Measurements from ENCODE around the gene BIRC2.

BIRC2 gene

DNA sequence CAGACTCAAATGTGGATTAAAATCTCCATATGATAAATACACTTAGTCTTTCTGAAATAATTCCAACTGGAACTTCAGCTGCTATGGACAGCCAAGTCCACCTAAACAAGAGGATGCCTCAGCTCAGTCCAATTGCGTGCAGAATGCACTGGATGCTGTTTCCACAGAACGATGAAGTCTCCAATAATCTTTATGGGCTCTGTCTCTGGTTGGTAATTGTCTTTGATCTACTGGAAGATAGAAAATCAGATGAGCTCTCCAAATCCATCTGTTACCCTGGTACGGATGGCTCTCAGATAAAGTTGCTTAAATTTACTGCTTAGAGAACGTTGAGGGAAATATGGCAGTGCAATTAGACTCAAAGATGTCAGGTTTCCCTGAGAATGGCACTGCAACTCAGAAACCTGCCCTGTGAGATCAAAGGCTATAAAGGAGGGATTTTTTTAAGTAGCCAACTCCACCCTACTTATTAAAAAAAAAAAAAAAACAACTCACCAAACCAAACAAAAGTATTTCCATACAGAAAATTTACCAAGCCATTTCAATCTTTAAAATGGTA is 30.6 kb upstream of the BIRC2 start:
- no peak overlapping the region for H3K4me3 ChIP-seq

GRCh38 chr11:102317099-102317767 is 29.8 kb upstream of the BIRC2 start, which contains the start of gene BIRC3:
Gene BIRC3, plus strand, starts transcription at chr11:102317484. Its CDS starts 7,026 bp downstream, at chr11:102324510.
- Histone ChIP-seq H3K9me3 (no peaks in the 10 kb centered on the region), H3K36me3 (replicated peaks) (no peaks in the 10 kb centered on the region), H3K4me1 (no peaks in the 10 kb centered on the region), H3K4me3 (peak within 1 kb of the TSS; percentile 29), H3K27me3 (ENCODE audit: low read depth) (no peaks in the 10 kb centered on the region)
- in situ Hi-C loops (cut with MboI; ENCODE audit: low sequenced_read_pairs) = no loop called here
- peak; percentile 64 to 80 for DNase-seq (ENCODE audit: low spot score in 2 of 2)

More for the DNA sequence above, 30.6 kb upstream of the BIRC2 start:
- no peaks in the 10 kb centered on the region for H3K36me3 ChIP-seq (replicated peaks)
- H3K4me1 ChIP-seq = no peaks in the 10 kb centered on the region
- no peaks in the 10 kb centered on the region for H3K27me3 ChIP-seq (ENCODE audit: low read depth)
- H3K9me3 ChIP-seq = no peaks in the 10 kb centered on the region
- no peak for DNase-seq (ENCODE audit: low spot score in 2 of 2)
- in situ Hi-C loops (cut with MboI; ENCODE audit: low sequenced_read_pairs) = no loop called here

DNA sequence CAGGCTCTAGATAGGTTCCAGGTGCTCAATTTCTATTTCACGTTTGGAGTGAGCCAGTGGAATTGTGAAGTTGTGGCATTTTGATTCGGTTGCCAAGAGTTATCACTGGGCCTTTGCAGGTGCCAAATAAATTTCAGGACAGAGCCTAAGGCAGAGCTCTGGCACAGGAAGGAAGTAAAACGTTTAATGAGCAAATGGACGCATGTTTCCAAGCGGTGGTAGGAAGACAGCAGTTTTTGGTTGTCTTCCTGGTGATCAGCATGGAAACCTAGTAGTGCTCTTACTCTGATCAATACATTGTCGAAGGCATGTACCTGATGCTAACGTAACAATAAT is 29.3 kb upstream of the BIRC2 start:
- H3K4me1 ChIP-seq = no peaks in the 10 kb centered on the region
- in situ Hi-C loops (cut with MboI; ENCODE audit: low sequenced_read_pairs) = no loop called here
- no peaks in the 10 kb centered on the region for H3K9me3 ChIP-seq
- no peak for DNase-seq (ENCODE audit: low spot score in 2 of 2)
- H3K4me3 ChIP-seq = peak overlapping the region; percentile 29
- H3K36me3 ChIP-seq (replicated peaks) = no peaks in the 10 kb centered on the region
- H3K27me3 ChIP-seq (ENCODE audit: low read depth) = no peaks in the 10 kb centered on the region

GRCh38 chr11:102318469-102318868 is 28.5 kb upstream of the BIRC2 start:
- Histone ChIP-seq H3K27me3 (ENCODE audit: low read depth) (no peaks in the 10 kb centered on the region), H3K4me1 (no peaks in the 10 kb centered on the region), H3K4me3 (no peak overlapping the region), H3K9me3 (no peaks in the 10 kb centered on the region), H3K36me3 (replicated peaks) (no peaks in the 10 kb centered on the region)
- no peak for DNase-seq (ENCODE audit: low spot score in 2 of 2)
- in situ Hi-C loops (cut with MboI; ENCODE audit: low sequenced_read_pairs) = no loop called here

DNA sequence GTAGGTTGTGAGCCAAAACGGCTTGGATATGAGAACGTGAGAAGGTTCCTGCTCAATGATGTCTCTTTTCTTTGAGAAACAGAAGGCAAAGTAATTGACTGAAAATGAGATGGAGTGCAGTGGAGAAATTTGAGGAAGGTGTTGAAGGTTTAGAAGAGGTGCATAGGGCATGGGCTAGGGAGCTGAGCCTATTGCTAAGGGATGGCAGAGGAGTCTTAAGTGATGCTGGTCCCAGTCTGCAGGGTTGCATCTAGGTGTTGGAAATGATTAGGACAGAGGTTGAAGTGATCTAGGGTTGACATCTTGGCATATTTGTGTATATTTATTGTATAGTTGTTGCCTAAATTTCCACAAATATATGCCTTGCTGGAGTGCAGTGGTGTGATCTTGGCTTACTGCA is 27.5 kb upstream of the BIRC2 start:
- H3K9me3 ChIP-seq = no peaks in the 10 kb centered on the region
- no peak for DNase-seq (ENCODE audit: low spot score in 2 of 2)

GRCh38 chr11:102320188-102320587 is 26.8 kb upstream of the BIRC2 start:
- no peak overlapping the region for H3K4me3 ChIP-seq
- H3K9me3 ChIP-seq = no peaks in the 10 kb centered on the region
- no peaks in the 10 kb centered on the region for H3K36me3 ChIP-seq (replicated peaks)
- no peaks in the 10 kb centered on the region for H3K27me3 ChIP-seq (ENCODE audit: low read depth)
- in situ Hi-C loops (cut with MboI; ENCODE audit: low sequenced_read_pairs) = no loop called here
- no peaks in the 10 kb centered on the region for H3K4me1 ChIP-seq
- no peak for DNase-seq (ENCODE audit: low spot score in 2 of 2)

More for the DNA sequence above, 27.5 kb upstream of the BIRC2 start:
- no peak overlapping the region for H3K4me3 ChIP-seq
- no peaks in the 10 kb centered on the region for H3K36me3 ChIP-seq (replicated peaks)
- in situ Hi-C loops (cut with MboI; ENCODE audit: low sequenced_read_pairs) = no loop called here
- H3K4me1 ChIP-seq = no peaks in the 10 kb centered on the region
- H3K27me3 ChIP-seq (ENCODE audit: low read depth) = no peaks in the 10 kb centered on the region

- in situ Hi-C loops (cut with MboI; ENCODE audit: low sequenced_read_pairs) = no loop called here
- H3K27me3 ChIP-seq (ENCODE audit: low read depth) = no peaks in the 10 kb centered on the region
- no peaks in the 10 kb centered on the region for H3K9me3 ChIP-seq
- DNase-seq (ENCODE audit: low spot score in 2 of 2) = no peak
- no peaks in the 10 kb centered on the region for H3K36me3 ChIP-seq (replicated peaks)
- no peaks in the 10 kb centered on the region for H3K4me1 ChIP-seq
- no peak overlapping the region for H3K4me3 ChIP-seq
Measured at GRCh38 chr11:102320679-102321078, 26.3 kb upstream of the BIRC2 start.

DNA sequence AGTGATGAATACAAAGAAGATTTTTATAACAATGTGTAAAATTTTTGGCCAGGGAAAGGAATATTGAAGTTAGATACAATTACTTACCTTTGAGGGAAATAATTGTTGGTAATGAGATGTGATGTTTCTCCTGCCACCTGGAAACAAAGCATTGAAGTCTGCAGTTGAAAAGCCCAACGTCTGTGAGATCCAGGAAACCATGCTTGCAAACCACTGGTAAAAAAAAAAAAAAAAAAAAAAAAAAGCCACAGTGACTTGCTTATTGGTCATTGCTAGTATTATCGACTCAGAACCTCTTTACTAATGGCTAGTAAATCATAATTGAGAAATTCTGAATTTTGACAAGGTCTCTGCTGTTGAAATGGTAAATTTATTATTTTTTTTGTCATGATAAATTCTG is 24.5 kb upstream of the BIRC2 start:
- H3K4me3 ChIP-seq = no peak overlapping the region
- no peaks in the 10 kb centered on the region for H3K4me1 ChIP-seq
- no peak for DNase-seq (ENCODE audit: low spot score in 2 of 2)

DNA sequence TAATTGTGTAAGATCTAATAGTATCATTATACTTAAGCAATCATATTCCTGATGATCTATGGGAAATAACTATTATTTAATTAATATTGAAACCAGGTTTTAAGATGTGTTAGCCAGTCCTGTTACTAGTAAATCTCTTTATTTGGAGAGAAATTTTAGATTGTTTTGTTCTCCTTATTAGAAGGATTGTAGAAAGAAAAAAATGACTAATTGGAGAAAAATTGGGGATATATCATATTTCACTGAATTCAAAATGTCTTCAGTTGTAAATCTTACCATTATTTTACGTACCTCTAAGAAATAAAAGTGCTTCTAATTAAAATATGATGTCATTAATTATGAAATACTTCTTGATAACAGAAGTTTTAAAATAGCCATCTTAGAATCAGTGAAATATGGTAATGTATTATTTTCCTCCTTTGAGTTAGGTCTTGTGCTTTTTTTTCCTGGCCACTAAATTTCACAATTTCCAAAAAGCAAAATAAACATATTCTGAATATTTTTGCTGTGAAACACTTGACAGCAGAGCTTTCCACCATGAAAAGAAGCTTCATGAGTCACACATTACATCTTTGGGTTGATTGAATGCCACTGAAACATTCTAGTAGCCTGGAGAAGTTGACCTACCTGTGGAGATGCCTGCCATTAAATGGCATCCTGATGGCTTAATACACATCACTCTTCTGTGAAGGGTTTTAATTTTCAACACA is 23.3 kb upstream of the BIRC2 start:
- Histone ChIP-seq H3K4me3 (no peak overlapping the region), H3K9me3 (no peaks in the 10 kb centered on the region), H3K36me3 (replicated peaks) (no peaks in the 10 kb centered on the region), H3K4me1 (no peaks in the 10 kb centered on the region), H3K27me3 (ENCODE audit: low read depth) (no peaks in the 10 kb centered on the region)
- in situ Hi-C loops (cut with MboI; ENCODE audit: low sequenced_read_pairs) = no loop called here
- no peak for DNase-seq (ENCODE audit: low spot score in 2 of 2)

More for the DNA sequence above, 24.5 kb upstream of the BIRC2 start:
- Histone ChIP-seq H3K27me3 (ENCODE audit: low read depth) (no peaks in the 10 kb centered on the region), H3K9me3 (no peaks in the 10 kb centered on the region), H3K36me3 (replicated peaks) (no peaks in the 10 kb centered on the region)
- in situ Hi-C loops (cut with MboI; ENCODE audit: low sequenced_read_pairs) = no loop called here

DNA sequence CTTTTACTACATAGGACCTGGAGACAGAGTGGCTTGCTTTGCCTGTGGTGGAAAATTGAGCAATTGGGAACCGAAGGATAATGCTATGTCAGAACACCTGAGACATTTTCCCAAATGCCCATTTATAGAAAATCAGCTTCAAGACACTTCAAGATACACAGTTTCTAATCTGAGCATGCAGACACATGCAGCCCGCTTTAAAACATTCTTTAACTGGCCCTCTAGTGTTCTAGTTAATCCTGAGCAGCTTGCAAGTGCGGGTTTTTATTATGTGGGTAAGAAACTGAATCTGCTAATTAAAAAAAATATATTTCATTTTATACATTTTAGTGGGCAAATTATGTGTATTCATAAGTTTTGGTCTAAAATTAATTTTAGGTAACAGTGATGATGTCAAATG is 21.9 kb upstream of the BIRC2 start:
- no peak for DNase-seq (ENCODE audit: low spot score in 2 of 2)
- Histone ChIP-seq H3K4me1 (no peaks in the 10 kb centered on the region), H3K36me3 (replicated peaks) (no peaks in the 10 kb centered on the region), H3K9me3 (no peaks in the 10 kb centered on the region), H3K27me3 (ENCODE audit: low read depth) (no peaks in the 10 kb centered on the region), H3K4me3 (no peak overlapping the region)
- in situ Hi-C loops (cut with MboI; ENCODE audit: low sequenced_read_pairs) = no loop called here

DNA sequence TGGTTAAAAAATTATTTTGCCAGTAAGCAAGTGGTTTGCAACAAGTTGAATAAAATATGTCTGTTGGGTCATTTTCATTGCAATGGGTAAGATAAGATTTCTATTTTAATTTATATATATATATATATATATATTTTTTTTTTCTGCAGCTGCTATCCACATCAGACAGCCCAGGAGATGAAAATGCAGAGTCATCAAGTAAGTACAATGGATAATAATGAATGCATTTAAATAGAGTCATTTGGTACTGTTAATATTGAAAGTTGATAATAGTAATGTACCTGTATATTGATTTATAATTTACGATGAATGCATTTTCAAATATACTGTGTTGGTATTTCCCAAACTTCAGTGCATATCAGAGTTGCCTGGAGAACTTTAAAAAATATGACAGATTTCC is 18.3 kb upstream of the BIRC2 start:
- DNase-seq (ENCODE audit: low spot score in 2 of 2) = no peak
- no peaks in the 10 kb centered on the region for H3K9me3 ChIP-seq
- H3K4me3 ChIP-seq = no peak overlapping the region
- in situ Hi-C loops (cut with MboI; ENCODE audit: low sequenced_read_pairs) = no loop called here
- H3K27me3 ChIP-seq (ENCODE audit: low read depth) = no peaks in the 10 kb centered on the region
- H3K4me1 ChIP-seq = no peaks in the 10 kb centered on the region
- H3K36me3 ChIP-seq (replicated peaks) = no peaks in the 10 kb centered on the region

DNA sequence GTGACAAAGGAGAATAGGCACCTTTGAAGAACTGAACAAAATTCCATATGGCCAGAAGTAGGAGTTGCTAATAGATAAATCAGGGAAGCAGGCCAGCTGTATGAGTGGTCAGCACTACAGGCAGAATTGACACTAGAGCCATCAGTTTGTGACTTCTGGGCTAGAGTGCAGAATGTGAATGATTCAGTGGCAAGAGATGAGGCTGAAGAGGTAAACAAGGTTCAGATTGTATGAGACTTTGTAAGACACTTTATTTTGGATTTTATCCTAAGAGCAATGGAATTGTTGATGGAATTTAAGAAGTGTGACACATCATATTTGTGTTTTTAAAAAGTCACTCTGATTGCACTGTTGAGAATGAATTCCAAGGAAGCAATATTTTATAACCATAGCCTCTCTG is 16.8 kb upstream of the BIRC2 start:
- H3K4me1 ChIP-seq = no peaks in the 10 kb centered on the region
- no peaks in the 10 kb centered on the region for H3K36me3 ChIP-seq (replicated peaks)
- DNase-seq (ENCODE audit: low spot score in 2 of 2) = no peak
- H3K27me3 ChIP-seq (ENCODE audit: low read depth) = no peaks in the 10 kb centered on the region
- H3K9me3 ChIP-seq = no peaks in the 10 kb centered on the region
- in situ Hi-C loops (cut with MboI; ENCODE audit: low sequenced_read_pairs) = no loop called here
- H3K4me3 ChIP-seq = no peak overlapping the region

DNA sequence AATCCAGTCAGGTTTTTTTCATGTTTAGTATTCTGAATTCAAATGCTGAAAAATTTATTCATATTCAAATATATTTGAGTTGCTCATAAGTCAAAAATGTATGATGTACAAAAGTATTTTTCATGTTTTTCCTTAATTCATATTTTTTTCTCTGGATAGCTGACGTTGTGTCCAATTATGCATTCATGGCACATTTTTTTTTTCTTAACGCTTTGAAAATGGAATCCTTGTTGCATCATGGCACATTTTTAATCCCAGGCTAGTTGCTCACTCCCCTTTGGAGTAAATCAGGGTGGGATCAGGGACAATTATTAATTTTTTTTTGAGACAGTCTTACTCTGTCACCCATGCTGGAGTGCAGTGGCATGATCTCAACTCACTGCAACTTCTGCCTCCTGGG is 15.7 kb upstream of the BIRC2 start:
- H3K27me3 ChIP-seq (ENCODE audit: low read depth) = peaks cover 4% of the 10 kb centered on the region; the same call in 1 of the 2 replicates
- DNase-seq (ENCODE audit: low spot score in 2 of 2) = no peak
- in situ Hi-C loops (cut with MboI; ENCODE audit: low sequenced_read_pairs) = no loop called here

DNA sequence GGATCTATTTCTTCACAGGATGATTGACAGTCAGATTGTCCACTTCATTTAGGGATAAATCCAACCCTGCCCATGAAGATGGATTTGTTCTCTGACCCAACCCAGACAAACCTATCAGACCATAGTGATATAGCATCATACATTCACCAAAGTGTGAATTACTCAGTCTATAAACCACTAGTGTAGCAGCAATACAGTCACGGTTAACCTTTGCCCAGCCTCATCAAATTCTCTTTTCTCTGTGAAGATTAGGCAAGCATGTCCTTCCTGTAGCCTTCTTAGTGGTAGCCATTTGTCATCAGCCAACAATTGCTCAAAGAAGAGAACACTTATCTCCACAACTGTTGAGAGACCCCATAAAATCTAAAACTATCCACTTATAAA is 14.4 kb upstream of the BIRC2 start:
- Histone ChIP-seq H3K9me3 (no peaks in the 10 kb centered on the region), H3K4me1 (no peaks in the 10 kb centered on the region), H3K27me3 (ENCODE audit: low read depth) (peaks cover 10% of the 10 kb centered on the region; the same call in 1 of the 2 replicates), H3K4me3 (no peak overlapping the region), H3K36me3 (replicated peaks) (no peaks in the 10 kb centered on the region)
- no peak for DNase-seq (ENCODE audit: low spot score in 2 of 2)
- in situ Hi-C loops (cut with MboI; ENCODE audit: low sequenced_read_pairs) = no loop called here

More for the DNA sequence above, 15.7 kb upstream of the BIRC2 start:
- no peaks in the 10 kb centered on the region for H3K36me3 ChIP-seq (replicated peaks)
- no peaks in the 10 kb centered on the region for H3K4me1 ChIP-seq
- H3K4me3 ChIP-seq = no peak overlapping the region
- H3K9me3 ChIP-seq = no peaks in the 10 kb centered on the region

Data from HAP-1 (cell line).